Mesodermal cell (in vitro differentiated cells): Measurements from ENCODE around the gene WIF1.

Source experiments
- H3K27ac ChIP-seq: 2 replicates; pipeline ENCODE4 v1.7.0; 2013; ENCODE audit warnings: mild to moderate bottlenecking, low read depth, low read length, moderate library complexity; ENCODE audit not compliant: severe bottlenecking
- H3K36me3 ChIP-seq: 2 replicates; pipeline ENCODE4 v1.7.1; 2013; ENCODE audit warnings: mild to moderate bottlenecking, low read length, moderate library complexity; ENCODE audit not compliant: control insufficient read depth, insufficient read depth
- H3K4me1 ChIP-seq: one replicate; pipeline ENCODE4 v1.7.1; 2013; ENCODE audit warnings: mild to moderate bottlenecking, low read length; ENCODE audit not compliant: insufficient read depth, control insufficient read depth, poor library complexity, severe bottlenecking
- H3K4me3 ChIP-seq: 2 replicates; pipeline ENCODE4 v1.7.0; 2013; ENCODE audit warnings: low read length, control low read depth, mild to moderate bottlenecking; ENCODE audit not compliant: insufficient read depth, poor library complexity, severe bottlenecking; ENCODE audit errors: extremely low read depth
- H3K9me3 ChIP-seq: 2 replicates; pipeline ENCODE4 v1.7.1; 2013; ENCODE audit warnings: mild to moderate bottlenecking, low read length, moderate library complexity; ENCODE audit not compliant: control insufficient read depth
- WGBS, 2 experiments: methylation state at CpG; one replicate each; pipeline ENCODE4 v1.1.5; 2013; ENCODE audit warnings: missing lambda C conversion rate in 2 of 2; ENCODE audit not compliant: insufficient coverage in 2 of 2; 5-methylcytosine and 5-hydroxymethylcytosine counted together

The WIF1 gene

GRCh38 chr12:65152596-65152995 is 31.5 kb upstream of the WIF1 start:
- WGBS, 2 experiments, result no CpG with 5 or more reads among the region's 1 CpG
- H3K9me3 ChIP-seq, result no peaks in the 10 kb centered on the region
- no peak overlapping the region for H3K4me3 ChIP-seq
- H3K36me3 ChIP-seq, result no peaks in the 10 kb centered on the region
- H3K4me1 ChIP-seq, result no peaks in the 10 kb centered on the region
- no peak overlapping the region for H3K27ac ChIP-seq

- no peaks in the 10 kb centered on the region for H3K9me3 ChIP-seq
- H3K36me3 ChIP-seq, result no peaks in the 10 kb centered on the region
- H3K4me1 ChIP-seq, result no peaks in the 10 kb centered on the region
- no peak overlapping the region for H3K4me3 ChIP-seq
- H3K27ac ChIP-seq, result no peak overlapping the region
These were observed 30.9 kb upstream of the WIF1 start for GRCh38 chr12:65152012-65152411.

- Histone ChIP-seq H3K4me3 (no peak overlapping the region), H3K4me1 (no peaks in the 10 kb centered on the region), H3K9me3 (no peaks in the 10 kb centered on the region), H3K27ac (no peak overlapping the region), H3K36me3 (no peaks in the 10 kb centered on the region)
- no CpG with 5 or more reads among the region's 2 CpGs for WGBS, 2 experiments
These were observed 26.3 kb upstream of the WIF1 start for GRCh38 chr12:65147312-65147905.

DNA sequence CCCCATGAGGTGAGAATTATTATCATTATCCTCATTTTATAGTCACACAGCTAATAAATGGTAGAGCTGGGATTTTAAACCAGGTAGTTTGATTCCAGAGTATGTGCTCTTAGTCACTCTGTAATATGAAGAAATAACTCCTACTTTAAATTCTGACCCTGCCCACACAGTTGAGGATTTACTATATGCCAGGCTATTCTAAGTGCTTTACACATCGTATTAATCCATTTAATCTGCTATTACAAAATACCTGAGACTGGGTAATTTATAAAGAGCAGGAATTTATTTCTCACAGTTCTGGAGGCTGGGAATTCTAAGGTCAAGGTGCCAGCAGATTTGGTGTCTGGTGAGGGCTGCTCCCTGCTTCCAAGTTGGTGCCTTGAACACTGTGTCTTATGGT is 19.6 kb upstream of the WIF1 start:
- Histone ChIP-seq H3K27ac (no peak overlapping the region), H3K4me3 (no peak overlapping the region), H3K36me3 (no peaks in the 10 kb centered on the region), H3K4me1 (no peaks in the 10 kb centered on the region), H3K9me3 (no peaks in the 10 kb centered on the region)
- WGBS, 2 experiments, result no CpG with 5 or more reads among the region's 1 CpG

DNA sequence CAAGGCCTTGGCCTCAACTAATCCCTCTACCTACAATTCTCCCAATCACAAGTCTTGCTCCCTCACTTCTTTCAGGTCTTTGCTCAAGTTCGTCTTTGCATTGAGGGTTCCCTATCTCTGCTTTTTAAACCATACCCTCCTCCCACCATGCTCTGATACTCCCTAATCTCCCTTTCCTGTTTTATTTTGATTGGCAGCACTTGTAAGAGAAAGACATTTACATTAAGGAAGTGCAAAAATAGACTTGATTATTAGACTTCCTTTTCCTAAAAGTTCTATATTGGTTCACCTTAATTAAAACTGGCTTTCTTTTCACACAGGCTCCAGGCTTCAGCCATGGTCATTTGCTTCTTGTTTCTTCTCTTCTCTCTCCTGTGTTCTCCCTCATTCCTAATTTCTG is 18.3 kb upstream of the WIF1 start:
- no peaks in the 10 kb centered on the region for H3K9me3 ChIP-seq
- H3K4me3 ChIP-seq, result no peak overlapping the region
- no peak overlapping the region for H3K27ac ChIP-seq
- no peaks in the 10 kb centered on the region for H3K36me3 ChIP-seq
- H3K4me1 ChIP-seq, result no peaks in the 10 kb centered on the region
- 100% methylated on average over 1 of the region's 1 CpG for whole genome bisulfite sequencing, 2 experiments

- H3K36me3 ChIP-seq, result no peaks in the 10 kb centered on the region
- no peaks in the 10 kb centered on the region for H3K4me1 ChIP-seq
- H3K9me3 ChIP-seq, result no peaks in the 10 kb centered on the region
- H3K27ac ChIP-seq, result no peak overlapping the region
- H3K4me3 ChIP-seq, result no peak overlapping the region
These were observed 12.8 kb upstream of the WIF1 start for GRCh38 chr12:65133879-65134278.

- 83 to 84% methylated on average over 4 of the region's 5 CpGs for WGBS, 2 experiments
These were observed 5.4 kb upstream of the WIF1 start for GRCh38 chr12:65126482-65126881.

DNA sequence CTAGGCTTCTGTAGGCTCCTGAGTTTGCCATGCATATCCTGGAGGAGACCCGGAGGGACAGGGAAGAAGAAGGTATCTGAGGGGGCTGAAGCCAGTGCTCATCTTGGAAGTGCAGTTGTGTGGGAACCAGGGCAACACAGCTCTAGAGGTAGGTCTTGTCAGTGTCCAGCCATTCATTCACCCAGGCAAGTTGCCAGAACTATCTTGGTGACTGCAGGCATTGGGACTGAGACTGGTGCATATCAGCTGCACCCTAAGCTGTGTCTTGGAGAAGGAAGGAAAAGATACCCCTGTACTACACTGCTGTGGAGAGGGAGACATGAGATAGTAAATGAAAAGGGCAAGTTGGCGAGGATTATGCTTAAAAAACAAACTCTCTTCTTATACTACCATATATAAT is 4.9 kb upstream of the WIF1 start:
- 58% methylated on average over 1 of the region's 2 CpGs; no CpG with 5 or more reads in 1 of the 2 experiments for WGBS, 2 experiments
- Histone ChIP-seq H3K36me3 (no peaks in the 10 kb centered on the region), H3K4me1 (no peaks in the 10 kb centered on the region), H3K9me3 (no peaks in the 10 kb centered on the region), H3K4me3 (no peak overlapping the region), H3K27ac (no peak overlapping the region)

More at GRCh38 chr12:65126482-65126881, 5.4 kb upstream of the WIF1 start:
- Histone ChIP-seq H3K9me3 (no peaks in the 10 kb centered on the region), H3K36me3 (no peaks in the 10 kb centered on the region), H3K4me1 (no peaks in the 10 kb centered on the region), H3K27ac (no peak overlapping the region), H3K4me3 (no peak overlapping the region)

- H3K4me1 ChIP-seq, result no peaks in the 10 kb centered on the region
- no peaks in the 10 kb centered on the region for H3K36me3 ChIP-seq
- H3K4me3 ChIP-seq, result no peak overlapping the region
- no peak overlapping the region for H3K27ac ChIP-seq
- no peaks in the 10 kb centered on the region for H3K9me3 ChIP-seq
- 33% methylated on average over 1 of the region's 1 CpG; no CpG with 5 or more reads in 1 of the 2 experiments for WGBS, 2 experiments
These were observed 4.1 kb upstream of the WIF1 start for GRCh38 chr12:65125247-65125646.

DNA sequence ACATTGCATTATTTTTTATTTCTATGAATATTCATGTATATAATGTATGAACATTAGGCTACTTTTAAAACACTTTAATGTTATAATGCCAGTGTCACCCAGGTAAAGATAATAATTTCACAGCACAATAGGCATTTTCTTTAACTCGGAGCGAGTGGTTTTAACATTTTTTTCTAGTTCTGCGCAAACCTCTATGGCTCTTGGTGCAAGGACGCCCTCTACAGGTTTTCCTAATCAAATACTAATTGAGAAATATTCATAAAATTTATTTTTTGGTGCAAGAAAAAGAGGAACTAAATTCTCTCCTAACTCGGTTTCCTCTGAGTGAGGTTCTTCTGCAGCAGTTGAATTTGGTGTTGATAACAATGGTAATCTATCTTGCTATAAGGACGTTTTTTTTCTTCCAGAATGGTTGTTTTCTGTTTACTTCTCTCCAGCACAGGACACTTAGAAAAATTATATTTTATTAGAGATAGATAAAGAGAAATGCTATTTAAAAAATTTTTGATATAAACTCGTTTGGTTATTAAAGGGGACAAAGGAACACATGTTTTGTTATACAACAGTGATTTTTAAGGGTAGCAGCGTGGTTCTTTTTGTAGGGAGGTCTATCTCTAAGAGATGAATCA is 2.4 kb upstream of the WIF1 start:
- Histone ChIP-seq H3K4me1 (no peaks in the 10 kb centered on the region), H3K36me3 (no peaks in the 10 kb centered on the region), H3K9me3 (no peaks in the 10 kb centered on the region), H3K4me3 (no peak overlapping the region), H3K27ac (no peak overlapping the region)
- WGBS, 2 experiments, result 26% methylated on average over 4 of the region's 8 CpGs; no CpG with 5 or more reads in 1 of the 2 experiments

GRCh38 chr12:65122703-65123102 is 1.6 kb upstream of the WIF1 start:
- no peak overlapping the region for H3K27ac ChIP-seq
- no peak overlapping the region for H3K4me3 ChIP-seq
- 79 to 90% methylated on average over 5 of the region's 5 CpGs for WGBS, 2 experiments
- H3K36me3 ChIP-seq, result no peaks in the 10 kb centered on the region
- H3K4me1 ChIP-seq, result no peaks in the 10 kb centered on the region
- H3K9me3 ChIP-seq, result no peaks in the 10 kb centered on the region
